GM12878 (cell line): ENCODE results near the gene EVA1A.

Source experiments
- BACH1 ChIP-seq: fragments of 450-650 bp; IDR thresholded peaks from 2 replicates; pipeline ENCODE4 v1.6.1; 2017; ENCODE audit warnings: mild to moderate bottlenecking, borderline replicate concordance
- DPF2 ChIP-seq: fragments of 450-650 bp; IDR thresholded peaks from 2 replicates; pipeline ENCODE4 v1.6.1; 2017; ENCODE audit warnings: mild to moderate bottlenecking
- ETV6 ChIP-seq, 2 experiments: fragments of 450-650 bp in 1 of 2; IDR thresholded peaks in 1 of 2; conservative IDR thresholded peaks in 1 of 2; 2 replicates each; pipeline ENCODE4 v1.6.1; 2014; ENCODE audit warnings: antibody characterized with exemption in 1 of 2, borderline replicate concordance in 1 of 2, low read depth in 1 of 2, mild to moderate bottlenecking in 1 of 2, moderate library complexity in 1 of 2
- GABPA ChIP-seq: IDR thresholded peaks from 2 replicates; pipeline ENCODE4 v1.6.1; 2014; ENCODE audit warnings: antibody characterized with exemption, low read depth, mild to moderate bottlenecking, inconsistent platforms
- HCFC1 ChIP-seq: fragments of 150-350 bp; IDR thresholded peaks from 2 replicates; pipeline ENCODE4 v1.6.1; 2014; ENCODE audit warnings: low read length
- HDAC2 ChIP-seq: fragments of 200-600 bp; sonication (generic); IDR thresholded peaks from 2 replicates; pipeline ENCODE4 v1.6.1; 2017
- HDAC6 ChIP-seq: fragments of 200-600 bp; sonication (generic); IDR thresholded peaks from one replicate; pipeline ENCODE4 v1.8.0; 2017; ENCODE audit warnings: antibody characterized with exemption; ENCODE audit not compliant: unreplicated experiment
- MTA3 ChIP-seq: IDR thresholded peaks from 2 replicates; pipeline ENCODE4 v1.6.1; 2012; ENCODE audit warnings: low read length, inconsistent platforms, borderline replicate concordance
- NR2F1 ChIP-seq: fragments of 450-650 bp; conservative IDR thresholded peaks from 2 replicates; pipeline ENCODE4 v1.6.1; 2017; ENCODE audit warnings: mild to moderate bottlenecking
- POLR2A ChIP-seq: IDR thresholded peaks from 2 replicates; pipeline ENCODE4 v1.6.1; 2011; ENCODE audit warnings: low read depth, mild to moderate bottlenecking, low read length
- STAT3 ChIP-seq: IDR thresholded peaks from 2 replicates; pipeline ENCODE4 v1.6.1; 2011; ENCODE audit warnings: low read depth, low read length, improper control_type of control experiment
- TF ChIP-seq, protein P1 (sequence below), 3 experiments: IDR thresholded peaks in 2 of 3; conservative IDR thresholded peaks in 1 of 3; 2 replicates each; pipeline ENCODE4 v1.5.1; 2011; ENCODE audit warnings: low read depth in 3 of 3, low read length in 3 of 3, mild to moderate bottlenecking in 3 of 3, control low read depth in 2 of 3, moderate library complexity in 2 of 3, inconsistent platforms in 1 of 3, mixed read lengths in 1 of 3; ENCODE audit not compliant: control insufficient read depth in 2 of 3, insufficient read depth in 1 of 3; ENCODE audit errors: extremely low read depth in 1 of 3

DNA sequence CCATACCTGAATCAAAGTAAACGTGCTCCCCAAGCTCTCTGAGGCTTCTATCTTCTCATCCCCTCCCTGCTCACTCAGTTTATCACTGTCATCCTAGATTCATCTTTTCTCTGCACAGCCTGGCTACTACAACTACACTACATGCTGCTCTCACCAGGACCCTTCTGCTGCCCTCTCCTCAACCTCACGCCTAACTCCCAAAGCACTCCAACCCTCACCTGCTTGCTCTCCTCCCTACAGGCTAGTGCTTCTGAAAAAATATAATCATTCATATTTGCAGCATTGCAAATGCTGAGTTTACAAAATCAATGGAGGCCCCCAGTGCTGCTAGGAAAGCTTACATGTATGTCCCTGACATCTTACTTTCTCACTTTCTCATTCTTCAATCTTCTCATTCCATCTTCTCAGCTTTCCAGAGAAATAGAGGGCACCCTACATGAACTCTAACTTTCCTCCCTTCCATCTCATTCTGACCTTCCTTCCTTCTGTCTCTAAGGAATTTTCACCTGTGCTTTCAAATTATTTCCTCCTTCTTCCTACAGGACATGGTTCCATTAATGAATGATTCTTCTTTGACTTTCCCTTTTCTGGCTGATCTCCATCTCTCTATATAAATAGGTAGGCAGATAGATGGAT, 36.3 kb downstream of the EVA1A start:
- TF ChIP-seq STAT3 (no peak), HDAC2 (no peak), ETV6 (conservative IDR thresholded peaks at IDR 0.05 in 1 of 2, IDR thresholded peaks at IDR 0.05 in 1 of 2; ENCODE audit: borderline replicate concordance in 1 of 2, low read depth in 1 of 2) (no peak), POLR2A (no peak), GABPA (no peak), HDAC6 (no peak), MTA3 (no peak), NR2F1 (no peak), DPF2 (no peak), HCFC1 (no peak), BACH1 (no peak)
- TF ChIP-seq, protein P1, sequence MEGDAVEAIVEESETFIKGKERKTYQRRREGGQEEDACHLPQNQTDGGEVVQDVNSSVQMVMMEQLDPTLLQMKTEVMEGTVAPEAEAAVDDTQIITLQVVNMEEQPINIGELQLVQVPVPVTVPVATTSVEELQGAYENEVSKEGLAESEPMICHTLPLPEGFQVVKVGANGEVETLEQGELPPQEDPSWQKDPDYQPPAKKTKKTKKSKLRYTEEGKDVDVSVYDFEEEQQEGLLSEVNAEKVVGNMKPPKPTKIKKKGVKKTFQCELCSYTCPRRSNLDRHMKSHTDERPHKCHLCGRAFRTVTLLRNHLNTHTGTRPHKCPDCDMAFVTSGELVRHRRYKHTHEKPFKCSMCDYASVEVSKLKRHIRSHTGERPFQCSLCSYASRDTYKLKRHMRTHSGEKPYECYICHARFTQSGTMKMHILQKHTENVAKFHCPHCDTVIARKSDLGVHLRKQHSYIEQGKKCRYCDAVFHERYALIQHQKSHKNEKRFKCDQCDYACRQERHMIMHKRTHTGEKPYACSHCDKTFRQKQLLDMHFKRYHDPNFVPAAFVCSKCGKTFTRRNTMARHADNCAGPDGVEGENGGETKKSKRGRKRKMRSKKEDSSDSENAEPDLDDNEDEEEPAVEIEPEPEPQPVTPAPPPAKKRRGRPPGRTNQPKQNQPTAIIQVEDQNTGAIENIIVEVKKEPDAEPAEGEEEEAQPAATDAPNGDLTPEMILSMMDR (IDR thresholded peaks at IDR 0.05 in 2 of 3, conservative IDR thresholded peaks at IDR 0.05 in 1 of 3; ENCODE audit: control insufficient read depth in 2 of 3, extremely low read depth in 1 of 3, insufficient read depth in 1 of 3, low read depth in 3 of 3, low read length in 3 of 3), result no peak
